ENCODE data around the gene OVCA2. TPM values are rescaled to one million over a fixed set of nuclear protein-coding genes. Genes with fewer than 3 reads are reported as not detected.
A peak's percentile ranks its signal among the peaks of the same experiment; 100 is the strongest.

Gene OVCA2
- total and polyA plus RNA-seq, 8 donors = 3.1 to 83.4 (median 31.9) TPM; not detected in 1

GRCh38 chr17:2074919-2075318 is 33.1 kb downstream of the OVCA2 start:
- peak overlapping the region; percentile 39 to 94 (median 62) for H3K27ac ChIP-seq
- H3K9me3 ChIP-seq = no peaks in the 10 kb centered on the region
- H3K4me3 ChIP-seq = no peak overlapping the region
- H3K36me3 ChIP-seq = peaks cover 4 to 78% (median 64%) of the 10 kb centered on the region in 4 donors
- H3K27me3 ChIP-seq = no peaks in the 10 kb centered on the region
- peaks cover 0 to 53% (median 29%) of the 10 kb centered on the region in 4 donors for H3K4me1 ChIP-seq
- 73 to 88% (median 78%) methylated on average over 9 to 10 of the region's 10 CpGs for WGBS, 5 donors
- TF ChIP-seq EP300 (IDR thresholded peaks at IDR 0.05) (no peak), POLR2AphosphoS5 (IDR thresholded peaks at IDR 0.05) (no peak), POLR2A (IDR thresholded peaks at IDR 0.05) (no peak), CTCF (IDR thresholded peaks at IDR 0.05) (no peak)
- DNase-seq = no peak
- intact Hi-C loops (cut with DNase I; ENCODE audit: low total_unique reads) = no loop called here

GRCh38 chr17:2075336-2076086 is 33.7 kb downstream of the OVCA2 start:
- no peak overlapping the region for H3K4me3 ChIP-seq
- peak in 1 of 2 donors; percentile 85 for DNase-seq
- H3K27ac ChIP-seq = peak overlapping the region; percentile 22 to 94 (median 62)
- peaks cover 6 to 81% (median 67%) of the 10 kb centered on the region in 4 donors for H3K36me3 ChIP-seq
- intact Hi-C loops (cut with DNase I; ENCODE audit: low total_unique reads) = no loop called here
- no peaks in the 10 kb centered on the region for H3K27me3 ChIP-seq
- TF ChIP-seq EP300 (IDR thresholded peaks at IDR 0.05) = no peak
- TF ChIP-seq POLR2AphosphoS5 (IDR thresholded peaks at IDR 0.05) = no peak
- no peak for TF ChIP-seq POLR2A (IDR thresholded peaks at IDR 0.05)
- no peak for TF ChIP-seq CTCF (IDR thresholded peaks at IDR 0.05)
- peaks cover 0 to 47% (median 27%) of the 10 kb centered on the region in 4 donors for H3K4me1 ChIP-seq
- 57 to 82% (median 70%) methylated on average over 9 to 13 of the region's 13 CpGs for WGBS, 5 donors
- no peaks in the 10 kb centered on the region for H3K9me3 ChIP-seq

- WGBS, 5 donors = 63 to 76% (median 70%) methylated on average over 17 of the region's 17 CpGs
- H3K4me1 ChIP-seq = peaks cover 0 to 39% (median 18%) of the 10 kb centered on the region in 4 donors
- H3K27ac ChIP-seq = peak overlapping the region; percentile 22 to 94 (median 62)
- no peak overlapping the region for H3K4me3 ChIP-seq
- DNase-seq = peak in 1 of 2 donors; percentile 54
- H3K36me3 ChIP-seq = peaks cover 14 to 81% (median 70%) of the 10 kb centered on the region in 4 donors
- no peaks in the 10 kb centered on the region for H3K27me3 ChIP-seq
- TF ChIP-seq POLR2AphosphoS5 (IDR thresholded peaks at IDR 0.05) (no peak), POLR2A (IDR thresholded peaks at IDR 0.05) (no peak), EP300 (IDR thresholded peaks at IDR 0.05) (no peak), CTCF (IDR thresholded peaks at IDR 0.05) (no peak)
- intact Hi-C loops (cut with DNase I; ENCODE audit: low total_unique reads) = no loop called here
- H3K9me3 ChIP-seq = no peaks in the 10 kb centered on the region
Measured at GRCh38 chr17:2076087-2076984, 34.5 kb downstream of the OVCA2 start.

GRCh38 chr17:2077040-2077439 is 35.2 kb downstream of the OVCA2 start:
- peak overlapping the region in 4 of 5 donors; percentile 61 to 94 (median 70) for H3K27ac ChIP-seq
- TF ChIP-seq CTCF (IDR thresholded peaks at IDR 0.05) = no peak
- TF ChIP-seq POLR2A (IDR thresholded peaks at IDR 0.05) = no peak
- no peak for TF ChIP-seq POLR2AphosphoS5 (IDR thresholded peaks at IDR 0.05)
- TF ChIP-seq EP300 (IDR thresholded peaks at IDR 0.05) = no peak

More at GRCh38 chr17:2077040-2077439, 35.2 kb downstream of the OVCA2 start:
- Histone ChIP-seq H3K4me1 (peaks cover 0 to 33% (median 14%) of the 10 kb centered on the region in 4 donors), H3K9me3 (no peaks in the 10 kb centered on the region), H3K27me3 (no peaks in the 10 kb centered on the region), H3K36me3 (peaks cover 18 to 81% (median 71%) of the 10 kb centered on the region in 4 donors), H3K4me3 (no peak overlapping the region)
- 81 to 90% (median 84%) methylated on average over 8 of the region's 8 CpGs for WGBS, 5 donors
- no peak for DNase-seq
- intact Hi-C loops (cut with DNase I; ENCODE audit: low total_unique reads) = no loop called here

Measured in stomach (tissue), 9 donors.